HG03025 (cell line): ENCODE data around the gene TMEM132E.

ENCODE experiments used
- ATAC-seq: cut with Tn5 transposase; IDR thresholded peaks from one replicate; pipeline ENCODE4 v1.9.1; 2021; ENCODE audit warnings: mild to moderate bottlenecking, moderate library complexity; ENCODE audit not compliant: unreplicated experiment, low FRiP score

The TMEM132E gene

GRCh38 chr17:34592002-34592401 lies 12.6 kb downstream of the TMEM132E start:
- no peak for ATAC-seq

GRCh38 chr17:34596920-34597319 lies 17.5 kb downstream of the TMEM132E start:
- no peak for ATAC-seq

GRCh38 chr17:34598161-34598776 lies 18.9 kb downstream of the TMEM132E start:
- ATAC-seq = no peak

GRCh38 chr17:34601416-34601815 lies 22.0 kb downstream of the TMEM132E start:
- no peak for ATAC-seq

- ATAC-seq = no peak
Measured at GRCh38 chr17:34603974-34604373, 24.6 kb downstream of the TMEM132E start.

- ATAC-seq = no peak
Measured at GRCh38 chr17:34606763-34607162, 27.4 kb downstream of the TMEM132E start.

GRCh38 chr17:34607917-34608316 lies 28.5 kb downstream of the TMEM132E start:
- ATAC-seq = no peak

GRCh38 chr17:34609210-34609609 lies 29.8 kb downstream of the TMEM132E start:
- no peak for ATAC-seq

- no peak for ATAC-seq
Measured at GRCh38 chr17:34610039-34610438, 30.7 kb downstream of the TMEM132E start.

GRCh38 chr17:34610506-34610905 lies 31.1 kb downstream of the TMEM132E start:
- ATAC-seq = no peak

GRCh38 chr17:34613064-34614019 lies 34.0 kb downstream of the TMEM132E start:
- no peak for ATAC-seq

- no peak for ATAC-seq
Measured at GRCh38 chr17:34614698-34615097, 35.3 kb downstream of the TMEM132E start.

GRCh38 chr17:34615326-34615725 lies 35.9 kb downstream of the TMEM132E start:
- ATAC-seq = no peak

GRCh38 chr17:34616148-34616547 lies 36.8 kb downstream of the TMEM132E start:
- ATAC-seq = no peak

GRCh38 chr17:34617398-34617797 lies 38.0 kb downstream of the TMEM132E start:
- no peak for ATAC-seq

- ATAC-seq = no peak
Measured at GRCh38 chr17:34619687-34620217, 40.4 kb downstream of the TMEM132E start.

GRCh38 chr17:34620458-34620857 lies 41.1 kb downstream of the TMEM132E start:
- no peak for ATAC-seq

GRCh38 chr17:34622862-34623623 lies 43.7 kb downstream of the TMEM132E start:
- no peak for ATAC-seq

GRCh38 chr17:34623856-34624766 lies 44.7 kb downstream of the TMEM132E start:
- no peak for ATAC-seq
